Activated T-helper 1 cell treated with anti-CD3 and anti-CD28 coated beads, Interleukin-2, amount 50 U/mL, for 16 hours (primary cell): Measurements from ENCODE around the gene PLAC8.
"Not testable (repeated sequence)": the region's sequence is repeated elsewhere in the genome, so short reads cannot be mapped to it uniquely, and the experiment has no call there.

ENCODE experiments used
- DNase-seq, 2 donors: peaks; one replicate each; pipeline ENCODE4 v3.0.0-alpha.2; 2020; ENCODE audit warnings: low read depth in 1 of 2, low spot score in 1 of 2

Gene PLAC8, protein sequence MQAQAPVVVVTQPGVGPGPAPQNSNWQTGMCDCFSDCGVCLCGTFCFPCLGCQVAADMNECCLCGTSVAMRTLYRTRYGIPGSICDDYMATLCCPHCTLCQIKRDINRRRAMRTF

DNA sequence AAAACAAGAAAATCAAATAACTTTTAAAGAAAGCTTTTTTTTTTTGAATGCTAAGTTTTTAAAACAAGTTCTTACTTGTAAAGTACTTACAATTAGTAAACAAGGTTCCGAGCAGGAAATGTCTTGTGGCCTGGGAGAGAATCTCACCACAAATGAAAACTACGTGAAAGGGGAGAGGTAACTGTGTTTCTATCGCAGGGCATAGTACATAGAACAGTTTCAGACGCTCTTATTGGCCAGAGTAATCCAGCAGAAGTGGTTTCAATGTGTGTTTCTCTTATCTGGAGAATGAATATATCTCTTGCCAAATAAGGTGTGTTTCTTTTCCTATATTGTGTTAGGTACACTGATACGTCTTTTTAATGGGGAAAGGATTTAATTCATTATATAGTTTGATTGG is at the start of gene PLAC8:
PLAC8 (minus strand) TSS at position 154 of the 400 bp plus-strand sequence. CDS start 6,808 bp downstream, outside the sequence.
- DNase-seq: no peak

DNA sequence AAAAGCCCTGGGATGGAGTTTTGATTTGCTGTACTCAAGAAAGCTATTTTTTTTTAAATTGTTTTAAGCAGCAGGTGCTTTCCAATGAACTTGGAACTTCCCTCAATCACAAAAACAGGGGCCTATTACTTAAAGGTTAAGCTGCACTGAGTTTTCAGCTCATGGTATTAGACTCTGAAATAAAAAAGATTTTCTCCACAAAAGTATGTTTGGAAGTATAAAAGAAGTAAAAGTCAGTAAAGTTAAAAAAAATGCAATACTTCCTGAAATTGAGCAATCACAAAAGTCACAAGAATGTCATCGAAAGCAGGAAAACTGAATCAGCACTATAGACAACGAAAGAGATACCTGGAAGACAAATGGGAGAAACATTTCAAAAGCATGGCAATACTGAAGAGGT is 38.9 kb upstream of the PLAC8 start:
- DNase-seq: no peak

DNA sequence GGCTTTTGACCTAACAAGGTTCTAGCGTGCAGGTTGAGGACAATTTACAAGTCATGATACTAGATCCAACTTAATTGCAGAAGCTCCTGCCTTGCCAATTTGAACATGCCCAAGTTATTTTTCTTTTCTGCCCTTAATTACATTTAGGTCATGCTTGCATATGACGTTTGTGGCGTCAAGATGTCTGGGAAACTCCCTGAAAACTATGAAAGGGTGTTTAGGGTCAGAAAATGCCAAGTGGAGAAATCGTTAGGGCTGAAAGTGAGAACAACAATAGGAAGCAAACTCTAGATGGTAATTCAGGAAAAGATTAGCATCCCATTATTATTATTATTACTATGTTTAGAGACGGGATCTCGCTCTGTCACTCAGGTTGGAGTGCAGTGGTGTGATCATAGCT is 38.2 kb upstream of the PLAC8 start:
- DNase-seq: no peak

DNA sequence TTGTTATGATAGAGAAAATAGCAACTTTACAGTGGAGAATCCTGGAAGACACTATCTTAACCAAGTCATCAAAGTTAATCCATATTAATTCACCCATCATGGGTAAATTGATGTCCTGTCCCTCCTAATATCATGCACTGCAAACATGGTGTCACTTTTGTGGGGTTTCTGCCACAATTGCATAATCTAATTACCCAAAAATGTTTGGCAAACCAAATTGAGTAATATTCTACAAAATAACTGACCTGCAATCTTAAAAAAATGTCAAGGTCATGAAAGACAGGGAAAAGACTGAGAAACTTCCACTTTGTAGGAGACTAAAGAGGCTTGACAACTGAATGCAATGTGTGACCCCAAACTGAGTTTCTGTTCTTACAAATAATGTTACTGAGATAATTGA is 37.1 kb upstream of the PLAC8 start:
- DNase-seq: no peak

DNA sequence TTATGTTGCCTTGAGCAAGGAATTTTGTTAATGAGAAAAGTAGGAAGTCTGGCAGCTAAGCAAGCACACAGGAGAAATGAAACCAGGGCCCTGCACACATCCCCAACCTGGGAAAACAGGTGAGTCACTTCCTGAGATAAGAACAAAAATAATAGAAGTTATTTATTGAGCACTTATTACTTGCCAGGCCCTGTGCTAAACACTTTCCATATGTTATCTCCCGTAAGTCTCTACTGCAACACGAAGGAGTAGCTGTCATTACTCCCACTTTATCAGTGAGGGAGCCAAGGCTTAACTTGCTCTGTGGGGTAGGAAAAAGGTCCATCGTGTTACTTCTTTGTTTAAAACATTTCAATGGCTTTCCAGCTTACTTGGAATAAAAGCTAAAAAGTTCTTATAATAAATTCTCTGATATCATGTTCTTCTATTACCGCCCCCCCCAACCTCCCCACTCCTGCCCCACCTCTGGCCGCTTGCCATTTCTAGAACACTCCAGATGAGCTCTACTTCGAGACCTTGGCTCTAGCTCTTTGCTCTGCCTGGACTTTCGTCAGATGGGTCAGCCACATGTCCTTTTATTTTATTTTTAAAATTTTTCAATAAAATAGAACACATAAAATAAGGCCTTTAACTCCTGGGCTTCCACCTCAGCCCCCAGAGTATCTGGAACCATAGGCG is 36.3 kb upstream of the PLAC8 start:
- no peak for DNase-seq

DNA sequence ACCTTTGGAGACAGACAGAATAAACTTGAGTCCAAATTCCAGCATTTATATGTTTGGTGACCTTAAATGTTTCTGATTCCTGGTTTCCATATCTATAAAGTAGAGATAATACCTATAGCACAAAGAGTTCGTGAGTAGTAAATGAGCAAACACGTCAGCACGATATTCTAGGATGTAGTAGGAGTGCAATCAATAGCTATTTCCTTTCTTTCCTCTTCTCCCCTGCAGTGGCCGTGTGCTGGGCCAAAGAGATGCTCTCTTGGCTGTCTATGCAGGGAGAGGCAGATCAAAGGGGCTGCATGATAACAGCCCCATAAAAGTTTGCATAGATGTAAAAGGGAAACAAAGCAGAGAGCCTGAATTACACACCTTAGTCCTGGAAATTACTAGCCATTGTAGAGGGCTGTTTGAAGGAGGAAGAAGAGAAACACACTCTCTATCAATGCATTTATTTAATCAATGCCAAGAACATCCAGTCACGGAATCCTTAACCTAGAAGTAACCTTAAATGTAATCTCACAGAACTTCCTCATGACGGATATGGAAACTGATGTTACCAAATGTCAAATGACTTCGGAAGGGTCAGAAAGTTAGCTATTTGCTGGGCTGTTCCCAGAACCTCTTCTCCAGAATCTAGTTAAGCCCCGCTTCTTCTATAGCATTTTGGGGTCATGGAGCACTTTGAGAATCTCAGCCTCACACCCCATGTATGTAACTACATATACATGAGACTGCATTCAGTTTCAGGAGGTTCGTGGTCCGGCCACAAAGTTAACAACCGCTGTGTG is 35.5 kb upstream of the PLAC8 start:
- no peak for DNase-seq

DNA sequence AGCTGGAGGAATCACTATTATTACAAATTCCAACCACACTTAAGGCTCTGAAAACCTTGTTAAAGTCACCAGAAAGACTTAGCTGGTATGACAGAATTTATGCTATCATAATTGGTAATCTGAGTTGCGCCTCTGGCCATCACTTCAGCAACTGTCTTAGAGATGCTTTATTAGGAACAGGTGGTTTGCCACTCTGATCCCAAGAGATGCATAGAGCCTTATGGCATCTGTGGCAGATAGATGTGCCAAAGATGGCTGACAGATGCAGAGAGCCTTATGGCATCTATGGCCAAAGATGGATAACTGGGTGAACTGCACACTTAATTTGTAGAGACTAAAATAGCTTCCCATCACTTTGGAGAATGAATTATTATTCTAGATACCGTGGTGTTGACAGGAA is 32.3 kb upstream of the PLAC8 start:
- no peak for DNase-seq

DNA sequence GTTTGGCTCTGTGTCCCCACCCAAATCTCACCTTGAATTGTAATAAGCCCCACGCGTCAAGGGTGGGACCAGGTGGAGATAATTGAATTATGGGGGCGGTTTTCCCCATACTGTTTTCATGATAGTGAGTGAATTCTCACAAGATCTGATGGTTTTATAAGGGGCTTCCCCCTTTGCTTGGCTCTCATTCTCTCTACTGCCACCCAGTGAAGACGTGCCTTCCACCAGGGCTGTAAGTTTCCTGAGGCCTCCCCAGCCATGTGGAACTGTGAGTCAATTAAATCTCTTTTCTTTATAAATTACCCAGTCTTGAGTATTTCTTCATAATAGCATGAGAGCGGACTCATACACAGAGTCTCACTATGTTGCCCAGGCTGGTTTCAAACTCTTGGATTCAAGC is 31.2 kb upstream of the PLAC8 start:
- not testable (repeated sequence) for DNase-seq

DNA sequence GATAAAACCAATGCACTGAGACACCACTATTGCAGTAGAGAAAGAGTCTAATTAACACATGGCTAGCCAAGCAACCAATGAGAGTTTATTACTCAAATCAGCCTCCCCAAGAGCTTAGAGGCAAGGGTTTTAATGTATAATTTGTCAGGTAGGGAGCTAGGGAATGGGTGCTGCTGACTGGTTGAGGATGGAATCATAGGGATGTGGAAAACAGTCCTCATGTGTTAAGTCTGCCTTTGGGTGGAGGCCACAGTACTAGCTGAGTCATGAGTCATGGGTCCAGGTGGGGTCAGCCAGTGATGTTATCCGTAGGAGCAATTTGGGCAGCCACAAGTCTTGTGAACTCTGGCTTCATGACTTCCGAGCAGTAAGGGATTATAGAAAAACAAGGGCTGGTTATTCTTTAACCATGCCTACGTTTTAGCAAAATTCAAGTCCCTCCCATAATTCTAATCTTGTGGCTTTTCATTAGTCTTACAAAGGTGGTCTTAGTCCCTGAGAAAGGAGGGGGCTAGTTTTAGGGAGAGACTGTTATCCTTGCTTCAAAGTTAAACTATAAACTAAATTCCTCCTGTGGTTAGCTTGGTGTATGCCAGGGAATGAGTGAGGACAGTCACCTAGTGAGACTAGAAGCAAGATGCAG is 25.1 kb upstream of the PLAC8 start:
- no peak for DNase-seq

DNA sequence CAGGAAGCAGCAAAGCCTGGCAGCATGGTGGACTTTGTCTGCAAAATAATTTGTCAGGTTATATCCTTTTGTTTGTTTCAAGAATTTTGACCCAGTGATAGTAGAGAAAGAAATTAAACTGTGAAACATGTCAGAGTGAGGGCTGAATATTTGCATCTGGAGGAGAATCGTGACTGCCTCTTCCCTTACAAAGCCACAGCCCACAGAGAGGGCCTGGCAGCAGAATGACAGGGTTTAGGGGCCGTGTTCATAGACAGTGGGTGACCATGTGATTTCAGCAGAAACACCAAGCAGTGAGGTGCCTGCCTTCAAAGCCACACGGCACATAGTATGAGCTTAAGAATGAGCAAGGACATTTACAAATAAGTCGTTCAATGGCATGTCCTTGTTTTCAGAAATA is 24.4 kb upstream of the PLAC8 start:
- no peak for DNase-seq

DNA sequence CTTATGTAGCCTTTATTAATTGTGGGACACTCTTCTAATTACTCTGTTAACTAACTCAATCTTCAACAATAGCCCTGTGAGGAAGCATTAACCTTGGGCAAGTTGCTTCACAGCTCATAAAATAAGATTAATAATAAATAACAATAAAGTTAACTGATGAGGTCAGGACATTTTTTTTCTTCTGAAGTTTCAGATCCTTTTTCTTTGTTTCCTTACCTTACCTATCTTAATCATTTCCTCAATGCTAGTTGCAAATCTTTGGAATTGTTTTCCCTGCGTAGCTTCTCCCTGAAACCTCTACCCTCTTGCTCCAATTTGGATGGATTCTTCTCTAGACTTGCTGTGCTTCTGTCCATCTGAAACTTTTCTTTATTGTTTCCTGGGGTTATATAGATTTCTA is 17.5 kb upstream of the PLAC8 start:
- no peak for DNase-seq

DNA sequence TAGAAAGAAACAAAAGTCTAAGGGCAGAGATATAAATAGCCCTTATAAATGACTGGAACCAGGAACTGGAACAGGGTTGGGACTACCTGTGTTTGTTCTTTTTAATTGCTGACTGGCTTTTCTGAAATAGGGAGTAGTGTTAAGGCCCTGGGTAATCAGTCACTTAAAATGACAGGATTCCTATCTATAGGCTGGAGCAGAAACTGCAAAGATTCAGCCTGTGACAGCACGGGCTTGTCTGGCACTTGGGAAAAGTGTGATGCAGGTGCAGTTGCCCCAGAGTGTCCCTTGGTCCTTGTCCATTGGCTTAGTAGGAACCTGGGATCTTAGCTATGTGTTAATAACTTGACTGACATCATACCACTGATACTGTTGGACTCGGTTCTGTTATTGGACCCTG is 14.7 kb upstream of the PLAC8 start:
- no peak for DNase-seq

DNA sequence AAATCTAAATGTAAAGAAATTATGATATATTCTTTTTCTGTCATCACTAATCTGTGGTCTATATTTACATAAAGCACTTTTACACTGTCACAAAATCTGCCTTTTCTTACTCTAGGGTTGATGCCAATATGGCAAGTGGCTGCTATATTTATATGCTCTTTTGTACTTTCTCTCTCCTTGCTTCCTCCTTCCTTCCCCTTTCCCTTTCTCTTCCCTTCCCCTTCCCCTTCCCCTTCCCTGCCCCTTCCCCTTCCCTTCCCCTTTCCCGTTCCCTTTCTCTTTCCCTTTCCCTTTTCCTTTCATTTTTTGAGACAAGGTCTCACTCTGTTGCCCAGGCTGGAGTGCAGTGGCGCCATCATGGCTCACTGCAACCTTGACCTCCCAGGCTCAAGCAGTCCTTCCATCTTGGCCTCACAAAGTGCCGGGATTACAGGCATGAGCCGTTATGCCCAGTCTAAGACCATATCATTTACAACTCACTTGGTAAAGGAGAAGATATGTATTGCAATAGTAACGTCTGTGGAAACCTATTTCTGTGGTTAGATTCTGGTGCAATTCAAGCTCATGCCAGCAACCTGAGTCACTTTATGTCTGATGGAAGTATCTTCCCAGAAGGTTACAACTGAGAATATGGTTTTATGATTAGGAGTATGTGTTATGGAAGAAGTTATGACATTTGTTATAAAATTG is 13.9 kb upstream of the PLAC8 start:
- no peak for DNase-seq

DNA sequence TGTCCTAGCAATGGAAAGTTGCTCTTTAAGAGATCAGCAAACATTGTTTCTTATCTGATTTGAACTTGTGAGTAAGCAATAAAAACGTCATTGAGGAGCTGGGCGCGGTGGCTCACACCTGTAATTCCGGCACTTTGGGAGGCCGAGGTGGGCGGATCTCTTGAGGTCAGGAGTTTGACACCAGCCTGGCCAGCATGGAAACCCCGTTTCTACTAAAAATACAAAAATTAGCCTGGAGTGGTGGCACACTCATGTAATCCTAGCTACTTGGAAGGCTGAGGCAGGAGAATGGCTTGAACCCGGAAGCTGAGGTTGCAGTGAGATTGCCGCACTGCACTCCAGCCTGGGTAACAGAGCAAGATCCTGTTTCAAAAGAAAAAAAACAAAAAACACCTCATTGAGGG is 11.2 kb upstream of the PLAC8 start:
- peak in 1 of 2 donors; percentile 22 for DNase-seq

DNA sequence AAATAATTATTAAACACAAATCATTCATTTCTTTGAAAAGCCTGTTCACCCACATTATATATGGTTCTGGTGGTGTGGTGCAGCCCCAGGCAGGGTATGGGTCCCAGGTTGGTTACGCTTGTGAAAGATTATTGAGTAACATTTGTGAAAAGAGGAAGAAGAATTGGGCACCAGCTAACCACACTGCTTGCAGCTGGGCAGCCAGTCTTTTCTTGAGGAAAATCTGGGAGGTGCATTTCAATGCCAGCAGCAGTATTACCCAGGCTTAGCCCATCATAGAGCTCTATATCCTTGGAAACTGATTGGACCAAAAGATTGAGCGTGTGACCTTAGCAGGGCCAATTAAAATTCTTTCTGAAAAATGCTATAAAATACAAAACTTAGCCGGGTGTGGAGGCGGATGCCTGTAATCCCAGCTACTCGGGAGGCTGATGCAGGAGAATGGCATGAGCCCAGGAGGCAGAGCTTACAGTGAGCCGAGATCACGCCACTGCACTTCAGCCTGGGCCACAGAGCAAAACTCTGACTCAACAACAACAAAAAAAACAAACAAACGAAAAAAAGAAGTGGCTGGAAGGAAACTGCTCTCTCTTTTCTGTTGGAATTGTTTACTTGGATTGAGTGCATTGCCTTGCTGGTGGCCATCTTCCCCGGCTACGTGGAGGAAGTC is 9.7 kb upstream of the PLAC8 start:
- no peak for DNase-seq

DNA sequence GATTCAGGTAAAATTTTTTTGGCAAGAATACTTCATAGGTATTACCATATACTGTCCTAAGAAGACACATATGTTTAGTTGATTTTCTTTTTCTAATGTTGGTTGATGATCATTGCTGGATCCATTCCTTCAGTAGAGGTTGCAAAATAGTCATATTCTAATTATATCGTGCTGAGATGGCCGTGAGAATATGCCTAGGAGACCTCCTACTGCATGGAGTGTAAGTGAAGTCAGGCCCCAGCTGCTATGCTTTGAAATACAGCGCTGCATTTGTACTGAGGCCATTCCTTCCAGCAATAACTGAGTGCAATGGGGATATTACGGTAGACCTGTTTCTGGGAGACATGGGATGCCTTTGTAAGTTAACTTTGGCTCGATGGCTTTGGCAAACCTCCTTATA is 6.7 kb upstream of the PLAC8 start:
- no peak for DNase-seq

DNA sequence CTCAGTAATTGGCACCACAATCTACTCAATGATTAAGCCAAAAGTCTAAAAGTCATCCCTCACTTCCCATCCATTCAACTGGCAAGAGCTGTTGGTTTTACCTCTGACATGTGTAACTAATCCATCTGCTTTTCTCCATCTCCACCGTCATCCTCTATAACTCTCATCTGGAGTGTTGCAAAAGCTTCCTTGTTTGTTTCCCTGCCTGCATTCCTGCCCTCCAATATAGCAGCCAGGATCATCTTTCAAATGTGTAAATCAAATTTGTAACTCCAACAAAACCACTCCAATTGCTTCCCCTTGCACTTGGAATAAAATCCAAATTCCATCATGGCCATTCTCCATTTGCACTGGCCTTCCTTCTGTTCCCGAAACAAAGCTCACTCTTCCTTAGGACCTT is 4.3 kb upstream of the PLAC8 start:
- DNase-seq: no peak

DNA sequence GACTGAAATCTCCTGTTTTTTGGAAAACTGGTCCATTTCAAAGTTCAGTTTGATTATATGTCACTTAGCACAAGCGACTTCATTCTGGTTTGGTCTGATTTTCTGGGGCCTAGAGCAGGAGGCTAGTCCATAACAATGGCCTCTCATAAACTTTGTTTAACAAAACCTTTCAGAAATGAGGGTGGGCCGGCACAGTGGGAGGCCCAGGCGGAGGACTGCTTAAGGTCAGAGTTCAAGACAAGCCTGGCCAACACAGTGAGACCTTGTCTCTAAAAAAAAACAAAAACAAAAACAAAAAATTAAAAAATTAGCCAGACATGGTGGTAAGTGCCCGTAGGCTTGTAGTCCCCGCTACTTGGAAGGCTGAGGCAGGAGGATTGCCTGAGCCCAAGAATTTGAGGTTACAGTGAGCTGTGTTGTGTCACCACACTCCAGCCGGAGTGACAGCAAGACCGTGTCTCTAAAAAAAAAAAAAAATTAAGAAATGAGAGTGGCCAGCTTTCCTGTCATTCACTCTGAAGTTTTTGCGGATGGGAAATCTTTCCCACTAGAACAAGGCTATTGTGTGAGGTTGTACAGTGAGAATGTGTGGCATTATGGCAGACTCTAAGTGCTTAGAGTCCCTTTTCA is 1.2 kb upstream of the PLAC8 start:
- DNase-seq: no peak

DNA sequence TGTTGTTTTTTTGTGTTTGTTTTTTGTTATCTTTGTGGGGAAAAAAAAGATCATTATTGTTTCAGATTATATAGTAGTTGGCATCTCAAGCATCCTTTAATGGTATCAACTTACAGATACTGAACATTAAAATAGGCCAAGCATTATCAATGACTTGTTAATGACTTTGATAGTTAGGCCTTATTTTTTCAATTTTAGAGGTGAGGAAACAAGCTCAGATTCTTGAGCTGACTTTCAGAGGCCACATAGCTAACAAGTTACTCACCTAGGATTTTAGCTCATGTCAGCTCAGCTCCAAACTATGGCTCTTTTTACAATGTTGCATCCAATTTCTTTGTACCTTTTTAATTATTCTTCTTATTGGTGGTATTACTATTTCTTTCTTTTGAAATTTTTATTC is 471 bp upstream of the PLAC8 start:
- no peak for DNase-seq

DNA sequence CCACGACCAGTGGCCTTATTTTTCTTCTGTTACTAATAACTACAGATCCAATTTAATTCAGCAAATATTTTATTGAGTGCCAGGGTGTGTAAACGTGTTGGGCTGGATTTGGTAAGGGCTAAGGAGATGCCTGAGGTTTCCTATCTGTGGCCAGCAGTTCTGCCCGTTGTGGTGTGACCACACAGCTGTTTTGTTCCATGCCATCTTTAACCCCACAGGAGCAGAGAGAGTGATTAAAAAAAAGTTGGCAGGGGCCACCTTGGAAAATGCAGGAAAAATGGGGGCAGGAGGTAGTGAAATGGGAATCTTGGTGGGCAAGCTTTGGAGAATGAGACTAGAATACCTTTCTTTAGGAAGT is 1.1 kb downstream of the PLAC8 start:
- DNase-seq: no peak
